ENCODE data around the gene LYL1. TPM values are rescaled to one million over a fixed set of nuclear protein-coding genes. Genes with fewer than 3 reads are reported as not detected.

Gene LYL1
- total and polyA plus RNA-seq, 2 of the 13 experiments (the other 11 are each of a cell fraction or from before 2014, with no cell fraction given) = 0.75 to 0.92 TPM

GRCh38 chr19:13055213-13056051 is 47.2 kb downstream of the LYL1 start:
- Histone ChIP-seq H4K20me1 (ENCODE audit: insufficient read depth, low read length) (peaks cover 7% of the 10 kb centered on the region), H3K36me3 (replicated peaks in 1 of 2; ENCODE audit: control insufficient read depth in 1 of 2, insufficient read depth in 2 of 2, low read length in 2 of 2) (no peaks in the 10 kb centered on the region), H3K4me2 (ENCODE audit: low read depth, low read length) (peak overlapping the region; percentile 9; the same call in 1 of the 2 replicates), H2AFZ (ENCODE audit: low read length) (no peak overlapping the region), H3K27me3 (ENCODE audit: control insufficient read depth in 1 of 2, insufficient read depth in 2 of 2, low read length in 2 of 2) (no peaks in the 10 kb centered on the region), H3K9ac (ENCODE audit: insufficient read depth, low read depth, low read length) (peak overlapping the region; percentile 75), H3K4me3 (replicated peaks in 1 of 3; ENCODE audit: insufficient read depth in 1 of 3, low read depth in 2 of 3, low read length in 3 of 3) (peak overlapping the region in 1 of 3 experiments; percentile 14; a peak in 1 of 6 replicates), H3K27ac (ENCODE audit: extremely low read length, insufficient read depth, low read length) (peak overlapping the region; percentile 91), H3K79me2 (ENCODE audit: insufficient read depth, low read length) (peaks cover 27% of the 10 kb centered on the region), H3K9me3 (ENCODE audit: low read length) (no peaks in the 10 kb centered on the region), H3K4me1 (ENCODE audit: insufficient read depth, low read length) (peaks cover 100% of the 10 kb centered on the region)
- POLR2A ChIA-PET = interaction anchor here (0.9 to 7.1 kb wide), 14 partner anchors 12 to 117 kb away, joined by 3 to 121 read pairs (median 10); partner anchors contain the start of gene CALR
- no TSS peak for BruUV-seq (replicated peaks)
- ATAC-seq (no peak), DNase-seq (ENCODE audit: low spot score) (no peak), FAIRE-seq (no peak)
- in situ Hi-C loops (cut with HindIII; ENCODE audit: extremely low pct_ligation_motif_present, low pct_unique_long_range_greater_than_20kb) (no loop called here), intact Hi-C loops (cut with micrococcal nuclease; ENCODE audit: unreplicated experiment) (no loop called here)
- CTCF ChIA-PET (ENCODE audit: low intra/inter-chr PET ratio, low total read pairs) = no interaction called here
- WGBS (ENCODE audit: low lambda C conversion rate) = 44% methylated on average over 13 of the region's 29 CpGs
- TF ChIP-seq ATF2 (CRISPR knock-in tag; IDR thresholded peaks at IDR 0.05) (peak; percentile 56; the same call in 1 of the 2 replicates), JUN (CRISPR knock-in tag; IDR thresholded peaks at IDR 0.05) (0 out of 2 replicates have a peak, but pooled peaks have one; percentile 25), MED1 (CRISPR knock-in tag; IDR thresholded peaks at IDR 0.05) (peak; percentile 33; the same call in 1 of the 2 replicates), ARHGAP35 (CRISPR knock-in tag; IDR thresholded peaks at IDR 0.05; ENCODE audit: borderline replicate concordance) (0 out of 2 replicates have a peak, but pooled peaks have one; percentile 34), RXRA (CRISPR knock-in tag; IDR thresholded peaks at IDR 0.05) (0 out of 2 replicates have a peak, but pooled peaks have one; percentile 34), IRF1 (CRISPR knock-in tag; IDR thresholded peaks at IDR 0.05; ENCODE audit: low read depth) (no peak), SETDB1 (CRISPR knock-in tag; IDR thresholded peaks at IDR 0.05; ENCODE audit: borderline replicate concordance) (no peak), HOXA7 (CRISPR knock-in tag; IDR thresholded peaks at IDR 0.05) (no peak), FOSL2 (CRISPR knock-in tag; IDR thresholded peaks at IDR 0.05) (peak; percentile 76), CTCF (CRISPR knock-in tag; IDR thresholded peaks at IDR 0.05) (peak; percentile 44), HNF1B (CRISPR knock-in tag; IDR thresholded peaks at IDR 0.05) (peak; percentile 46), SAP130 (CRISPR knock-in tag; IDR thresholded peaks at IDR 0.05; ENCODE audit: low read depth) (peak; percentile 60; the same call in 1 of the 2 replicates), PATZ1 (CRISPR knock-in tag; IDR thresholded peaks at IDR 0.05) (peak; percentile 83), GATAD2A (CRISPR knock-in tag; IDR thresholded peaks at IDR 0.05) (peak; percentile 68), ZNF839 (CRISPR knock-in tag; IDR thresholded peaks at IDR 0.05; ENCODE audit: borderline replicate concordance) (0 out of 2 replicates have a peak, but pooled peaks have one; percentile 34)
